OCI-LY7 (cell line): ENCODE measurements around the gene SLC31A1.

Experiments
- CTCF ChIP-seq: fragments of 200-600 bp; sonication (generic); conservative IDR thresholded peaks from 2 replicates; pipeline ENCODE4 v1.5.1; 2014; ENCODE audit warnings: mild to moderate bottlenecking, antibody characterized with exemption, low read length, moderate library complexity, mixed read lengths
- EZH2phosphoT487 ChIP-seq: fragments of 200-600 bp; sonication (generic); IDR thresholded peaks from 2 replicates; pipeline ENCODE4 v1.6.1; 2018; ENCODE audit warnings: low read depth, borderline replicate concordance, mild to moderate bottlenecking, mixed run types, antibody characterized with exemption, low read length, moderate library complexity, mixed read lengths

DNA sequence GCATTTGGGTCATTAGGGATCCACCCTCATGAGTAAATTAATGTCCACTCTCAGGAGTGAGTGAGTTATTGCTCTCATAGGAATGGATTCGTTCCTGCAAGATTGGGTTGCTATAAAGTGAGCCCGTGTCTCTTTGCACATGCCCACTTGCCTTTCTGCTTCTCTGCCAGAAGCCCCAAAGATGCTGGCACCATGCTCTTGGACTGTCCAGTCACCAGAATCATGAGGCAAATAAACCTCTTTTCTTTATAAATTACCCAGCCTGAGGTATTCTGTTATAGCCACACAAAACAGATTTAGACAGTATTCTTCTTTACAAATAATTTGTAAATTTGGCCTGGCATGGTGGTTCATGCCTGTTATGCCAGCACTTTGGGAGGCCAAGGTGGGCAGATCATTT is 29.5 kb downstream of the SLC31A1 start:
- TF ChIP-seq CTCF (no peak), EZH2phosphoT487 (no peak)
